ENCODE results near the gene PLTP. TPM values are rescaled to one million over a fixed set of nuclear protein-coding genes. Genes with fewer than 3 reads are reported as not detected.

PLTP gene
- total and polyA plus RNA-seq, 3 experiments from 2014 or later, result 0.45 to 3.2 (median 2.5) TPM

DNA sequence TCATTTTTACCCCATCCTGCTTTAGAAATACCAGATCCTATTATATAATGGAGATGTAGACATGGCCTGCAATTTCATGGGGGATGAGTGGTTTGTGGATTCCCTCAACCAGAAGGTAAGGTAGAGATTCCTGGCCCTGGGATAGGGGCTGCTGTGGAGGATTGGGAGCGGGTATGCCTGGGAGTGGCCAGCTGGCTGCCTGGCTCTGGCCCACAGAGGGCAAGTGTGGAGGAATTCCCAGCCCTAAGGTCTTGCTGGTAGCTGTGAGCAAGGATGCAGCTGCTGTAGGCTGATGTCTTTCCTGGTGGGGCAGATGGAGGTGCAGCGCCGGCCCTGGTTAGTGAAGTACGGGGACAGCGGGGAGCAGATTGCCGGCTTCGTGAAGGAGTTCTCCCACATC, 14.3 kb downstream of the PLTP start:
- CTCF ChIA-PET, result no interaction called here
- Histone ChIP-seq H3K27ac (ENCODE audit: low read depth, low read length) (no peak overlapping the region), H3K36me3 (ENCODE audit: insufficient read depth, low read length) (peaks cover 8% of the 10 kb centered on the region), H3K9me3 (ENCODE audit: low read length) (no peaks in the 10 kb centered on the region), H3K4me1 (ENCODE audit: insufficient read depth, low read length) (peaks cover 8% of the 10 kb centered on the region), H3K4me3 (ENCODE audit: low read length) (no peak overlapping the region), H3K27me3 (ENCODE audit: insufficient read depth, low read length, poor library complexity, severe bottlenecking) (no peaks in the 10 kb centered on the region)
- Mint-ChIP-seq H3K4me1 (peaks cover 12 to 19% (median 15%) of the 10 kb centered on the region in 3 donors), H3K4me3 (no peak overlapping the region), H3K9me3 (no peaks in the 10 kb centered on the region), H3K27ac (peak overlapping the region in 1 of 8 donors; percentile 42), H3K36me3 (peaks cover 4 to 48% (median 7%) of the 10 kb centered on the region in 3 donors), H3K27me3 (no peaks in the 10 kb centered on the region)
- POLR2A ChIA-PET, result no interaction called here
- no peak for DNase-seq

GRCh38 chr20:45897289-45897688, 14.7 kb downstream of the PLTP start:
- ChIA-PET CTCF (no interaction called here), POLR2A (no interaction called here)
- H3K9me3 ChIP-seq (ENCODE audit: low read length), result no peaks in the 10 kb centered on the region
- H3K4me3 ChIP-seq (ENCODE audit: low read length), result no peak overlapping the region
- H3K4me1 Mint-ChIP-seq, result peaks cover 16 to 23% (median 19%) of the 10 kb centered on the region in 3 donors
- H3K4me3 Mint-ChIP-seq, result no peak overlapping the region
- H3K27ac Mint-ChIP-seq, result peak overlapping the region in 1 of 8 donors; percentile 52
- peaks cover 4 to 50% (median 7%) of the 10 kb centered on the region in 3 donors for H3K36me3 Mint-ChIP-seq
- H3K27ac ChIP-seq (ENCODE audit: low read depth, low read length), result no peak overlapping the region
- peaks cover 8% of the 10 kb centered on the region for H3K36me3 ChIP-seq (ENCODE audit: insufficient read depth, low read length)
- DNase-seq, result no peak
- peaks cover 12% of the 10 kb centered on the region for H3K4me1 ChIP-seq (ENCODE audit: insufficient read depth, low read length)
- H3K27me3 Mint-ChIP-seq, result no peaks in the 10 kb centered on the region
- H3K9me3 Mint-ChIP-seq, result no peaks in the 10 kb centered on the region
- H3K27me3 ChIP-seq (ENCODE audit: insufficient read depth, low read length, poor library complexity, severe bottlenecking), result no peaks in the 10 kb centered on the region

- H3K27me3 ChIP-seq (ENCODE audit: insufficient read depth, low read length, poor library complexity, severe bottlenecking), result no peaks in the 10 kb centered on the region
- no peak overlapping the region for H3K4me3 ChIP-seq (ENCODE audit: low read length)
- H3K27ac Mint-ChIP-seq, result peak overlapping the region in 2 of 8 donors; percentile 3 to 52
- H3K27ac ChIP-seq (ENCODE audit: low read depth, low read length), result no peak overlapping the region
- H3K9me3 Mint-ChIP-seq, result no peaks in the 10 kb centered on the region
- no peaks in the 10 kb centered on the region for H3K27me3 Mint-ChIP-seq
- H3K4me1 ChIP-seq (ENCODE audit: insufficient read depth, low read length), result peaks cover 18% of the 10 kb centered on the region
- no peak for DNase-seq
- ChIA-PET CTCF (no interaction called here), POLR2A (interaction anchor here (0.6 kb wide), 1 partner anchor 39 kb away, joined by 7 read pairs; no protein-coding TSS in a partner anchor)
- peaks cover 8% of the 10 kb centered on the region for H3K36me3 ChIP-seq (ENCODE audit: insufficient read depth, low read length)
- H3K36me3 Mint-ChIP-seq, result peaks cover 4 to 50% (median 7%) of the 10 kb centered on the region in 3 donors
- H3K4me3 Mint-ChIP-seq, result peak overlapping the region in 1 of 7 donors; percentile 32
- H3K9me3 ChIP-seq (ENCODE audit: low read length), result no peaks in the 10 kb centered on the region
- peaks cover 20 to 29% (median 25%) of the 10 kb centered on the region in 3 donors for H3K4me1 Mint-ChIP-seq
These were observed 15.3 kb downstream of the PLTP start for GRCh38 chr20:45896641-45897161.

DNA sequence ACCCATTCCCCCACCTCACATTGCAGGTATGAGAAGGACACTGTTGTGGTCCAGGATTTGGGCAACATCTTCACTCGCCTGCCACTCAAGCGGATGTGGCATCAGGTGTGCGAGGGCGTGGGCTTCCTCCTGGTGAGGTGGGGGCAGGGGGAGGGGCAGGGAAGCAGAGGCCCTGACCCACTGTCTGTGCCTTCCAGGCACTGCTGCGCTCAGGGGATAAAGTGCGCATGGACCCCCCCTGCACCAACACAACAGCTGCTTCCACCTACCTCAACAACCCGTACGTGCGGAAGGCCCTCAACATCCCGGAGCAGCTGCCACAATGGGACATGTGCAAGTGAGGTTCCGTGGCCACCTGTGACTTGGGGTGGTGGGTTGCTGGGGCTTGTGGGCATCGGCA, 17.2 kb downstream of the PLTP start:
- CTCF ChIA-PET, result no interaction called here
- no peak for DNase-seq
- H3K4me3 Mint-ChIP-seq, result peak overlapping the region in 2 of 7 donors; percentile 32 to 81

GRCh38 chr20:45893831-45894230, 18.1 kb downstream of the PLTP start:
- no peak overlapping the region for H3K27ac ChIP-seq (ENCODE audit: low read depth, low read length)
- no peaks in the 10 kb centered on the region for H3K27me3 ChIP-seq (ENCODE audit: insufficient read depth, low read length, poor library complexity, severe bottlenecking)
- CTCF ChIA-PET, result interaction anchor here (0.9 to 7.1 kb wide), 2 partner anchors 13 to 41 kb away, joined by 3 to 39 read pairs; partner anchors contain the start of genes PCIF1 and ZSWIM1
- Mint-ChIP-seq H3K27ac (peak overlapping the region in 5 of 8 donors; percentile 47 to 96 (median 77)), H3K9me3 (no peaks in the 10 kb centered on the region), H3K36me3 (peaks cover 4 to 53% (median 7%) of the 10 kb centered on the region in 3 donors), H3K27me3 (no peaks in the 10 kb centered on the region), H3K4me3 (peak overlapping the region in 3 of 7 donors; percentile 50 to 92 (median 81)), H3K4me1 (peaks cover 28 to 42% (median 35%) of the 10 kb centered on the region in 3 donors)
- H3K9me3 ChIP-seq (ENCODE audit: low read length), result no peaks in the 10 kb centered on the region
- no peak for DNase-seq
- peaks cover 23% of the 10 kb centered on the region for H3K4me1 ChIP-seq (ENCODE audit: insufficient read depth, low read length)
- POLR2A ChIA-PET, result interaction anchor here (2.6 kb wide), 1 partner anchor 41 kb away, joined by 28 read pairs; the partner anchor contains the start of gene PCIF1
- peaks cover 8% of the 10 kb centered on the region for H3K36me3 ChIP-seq (ENCODE audit: insufficient read depth, low read length)
- H3K4me3 ChIP-seq (ENCODE audit: low read length), result no peak overlapping the region

More for the DNA sequence above, 17.2 kb downstream of the PLTP start:
- Histone ChIP-seq H3K4me3 (ENCODE audit: low read length) (no peak overlapping the region), H3K9me3 (ENCODE audit: low read length) (no peaks in the 10 kb centered on the region), H3K4me1 (ENCODE audit: insufficient read depth, low read length) (peaks cover 23% of the 10 kb centered on the region), H3K27me3 (ENCODE audit: insufficient read depth, low read length, poor library complexity, severe bottlenecking) (no peaks in the 10 kb centered on the region), H3K27ac (ENCODE audit: low read depth, low read length) (no peak overlapping the region), H3K36me3 (ENCODE audit: insufficient read depth, low read length) (peaks cover 8% of the 10 kb centered on the region)
- no peaks in the 10 kb centered on the region for H3K27me3 Mint-ChIP-seq
- H3K4me1 Mint-ChIP-seq, result peaks cover 27 to 37% (median 32%) of the 10 kb centered on the region in 3 donors
- H3K27ac Mint-ChIP-seq, result peak overlapping the region in 2 of 8 donors; percentile 37 to 77
- POLR2A ChIA-PET, result no interaction called here
- no peaks in the 10 kb centered on the region for H3K9me3 Mint-ChIP-seq
- H3K36me3 Mint-ChIP-seq, result peaks cover 4 to 58% (median 7%) of the 10 kb centered on the region in 3 donors

DNA sequence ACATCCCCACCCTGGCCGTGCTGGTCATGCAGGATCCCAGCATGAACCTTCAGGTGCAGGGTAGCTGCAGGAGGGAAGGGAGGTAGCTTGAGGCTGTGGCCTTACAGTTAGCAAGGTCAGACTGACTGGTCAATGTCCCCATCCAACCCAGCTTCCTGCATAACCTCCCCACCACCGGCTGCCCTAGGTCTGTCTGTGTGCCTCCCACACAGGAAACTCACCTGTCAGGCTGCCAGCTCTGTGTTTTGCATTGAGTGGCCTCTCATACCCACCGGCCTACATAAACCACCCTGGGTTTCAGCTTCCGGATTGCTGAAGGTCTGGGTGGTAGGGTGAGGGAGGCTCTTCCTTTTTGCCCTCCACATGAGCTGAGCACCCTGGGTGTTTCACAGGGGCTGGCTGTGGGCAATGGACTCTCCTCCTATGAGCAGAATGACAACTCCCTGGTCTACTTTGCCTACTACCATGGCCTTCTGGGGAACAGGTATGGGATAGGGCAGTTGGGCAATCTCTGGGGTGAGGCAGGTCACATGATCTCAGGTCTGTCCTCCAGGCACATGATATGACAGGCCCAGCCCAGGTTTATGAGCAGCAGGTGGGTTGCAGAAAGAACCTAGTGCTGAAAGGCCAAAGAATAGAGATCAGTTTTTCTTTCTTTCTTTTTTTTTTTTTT, 19.0 kb downstream of the PLTP start:
- H3K36me3 Mint-ChIP-seq, result peaks cover 3 to 45% (median 7%) of the 10 kb centered on the region in 3 donors
- H3K27ac Mint-ChIP-seq, result peak overlapping the region; percentile 78 to 97 (median 87)
- no peak overlapping the region for H3K27ac ChIP-seq (ENCODE audit: low read depth, low read length)
- H3K4me3 Mint-ChIP-seq, result peak overlapping the region; percentile 87 to 95 (median 92)
- peaks cover 23% of the 10 kb centered on the region for H3K4me1 ChIP-seq (ENCODE audit: insufficient read depth, low read length)
- H3K27me3 Mint-ChIP-seq, result no peaks in the 10 kb centered on the region
- peaks cover 28 to 47% (median 35%) of the 10 kb centered on the region in 3 donors for H3K4me1 Mint-ChIP-seq
- ChIA-PET POLR2A (interaction anchor here (0.5 to 2.6 kb wide), 4 partner anchors 36 to 79 kb away, joined by 3 to 28 read pairs (median 4); partner anchors contain the start of genes ACOT8, PCIF1, ZNF335 and ZSWIM3), CTCF (interaction anchor here (0.8 to 7.1 kb wide), 4 partner anchors 25 to 94 kb away, joined by 3 to 39 read pairs (median 5); partner anchors contain the start of gene PCIF1)
- H3K36me3 ChIP-seq (ENCODE audit: insufficient read depth, low read length), result peaks cover 8% of the 10 kb centered on the region
- H3K9me3 Mint-ChIP-seq, result no peaks in the 10 kb centered on the region
- no peaks in the 10 kb centered on the region for H3K27me3 ChIP-seq (ENCODE audit: insufficient read depth, low read length, poor library complexity, severe bottlenecking)
- H3K9me3 ChIP-seq (ENCODE audit: low read length), result no peaks in the 10 kb centered on the region
- H3K4me3 ChIP-seq (ENCODE audit: low read length), result no peak overlapping the region
- peak in 2 of 5 donors; percentile 22 to 37 for DNase-seq

DNA sequence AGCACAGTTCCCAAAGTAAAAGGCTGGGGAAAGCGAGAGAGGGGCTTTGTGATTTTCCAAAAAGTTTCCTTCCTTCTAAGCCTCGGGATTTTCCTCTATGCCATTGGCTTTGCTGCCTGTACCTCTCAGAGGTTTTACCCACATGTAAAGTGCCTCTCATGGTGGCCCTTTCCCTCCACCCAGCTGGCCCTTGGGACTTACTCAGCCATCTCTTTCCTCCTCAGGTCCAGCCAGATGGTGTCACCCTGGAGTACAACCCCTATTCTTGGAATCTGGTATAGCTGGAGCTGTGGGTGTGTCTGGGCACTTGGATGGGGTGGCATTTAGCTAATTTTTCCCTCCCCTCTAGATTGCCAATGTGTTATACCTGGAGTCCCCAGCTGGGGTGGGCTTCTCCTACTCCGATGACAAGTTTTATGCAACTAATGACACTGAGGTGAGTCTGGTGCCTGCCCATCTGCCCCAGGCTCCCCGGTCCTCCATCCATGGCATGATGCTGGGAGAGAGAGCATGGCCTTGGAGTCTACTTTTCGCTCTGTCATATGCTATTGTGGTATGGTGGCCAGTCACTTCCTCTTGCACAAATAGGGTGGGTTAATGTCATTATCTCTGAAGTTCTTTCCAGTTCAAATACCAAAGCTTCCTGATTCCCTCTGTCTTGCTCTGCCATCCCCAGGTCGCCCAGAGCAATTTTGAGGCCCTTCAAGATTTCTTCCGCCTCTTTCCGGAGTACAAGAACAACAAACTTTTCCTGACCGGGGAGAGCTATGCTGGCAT, 19.7 kb downstream of the PLTP start:
- Histone ChIP-seq H3K27ac (ENCODE audit: low read depth, low read length) (peak overlapping the region; percentile 53), H3K27me3 (ENCODE audit: insufficient read depth, low read length, poor library complexity, severe bottlenecking) (no peaks in the 10 kb centered on the region), H3K4me1 (ENCODE audit: insufficient read depth, low read length) (peaks cover 23% of the 10 kb centered on the region), H3K4me3 (ENCODE audit: low read length) (peak overlapping the region; percentile 85), H3K9me3 (ENCODE audit: low read length) (no peaks in the 10 kb centered on the region), H3K36me3 (ENCODE audit: insufficient read depth, low read length) (peaks cover 5% of the 10 kb centered on the region)
- CTCF ChIA-PET, result interaction anchor here (0.8 to 7.1 kb wide), 6 partner anchors 20 to 93 kb away, joined by 3 to 39 read pairs (median 4); partner anchors contain the start of gene PCIF1
- POLR2A ChIA-PET, result interaction anchor here (0.5 to 2.6 kb wide), 4 partner anchors 35 to 79 kb away, joined by 3 to 28 read pairs (median 4); partner anchors contain the start of genes ACOT8, PCIF1, ZNF335 and ZSWIM3
- DNase-seq, result no peak
- no peaks in the 10 kb centered on the region for H3K27me3 Mint-ChIP-seq
- H3K36me3 Mint-ChIP-seq, result peaks cover 0 to 38% (median 4%) of the 10 kb centered on the region in 3 donors
- H3K4me3 Mint-ChIP-seq, result peak overlapping the region; percentile 87 to 95 (median 92)
- no peaks in the 10 kb centered on the region for H3K9me3 Mint-ChIP-seq
- H3K27ac Mint-ChIP-seq, result peak overlapping the region; percentile 78 to 97 (median 87)
- H3K4me1 Mint-ChIP-seq, result peaks cover 28 to 47% (median 39%) of the 10 kb centered on the region in 3 donors
